ENCODE measurements around the gene SKA3. TPM values are rescaled to one million over a fixed set of nuclear protein-coding genes. Genes with fewer than 3 reads are reported as not detected.

SKA3 gene
- total and polyA plus RNA-seq, 2 of the 13 experiments (the other 11 are each of a cell fraction or from before 2014, with no cell fraction given) = 7.2 to 10.8 TPM

- Histone ChIP-seq H3K79me2 (ENCODE audit: insufficient read depth, low read length) (peaks cover 29% of the 10 kb centered on the region), H3K4me3 (replicated peaks in 1 of 3; ENCODE audit: insufficient read depth in 1 of 3, low read depth in 2 of 3, low read length in 3 of 3) (no peak overlapping the region), H3K27me3 (ENCODE audit: control insufficient read depth in 1 of 2, insufficient read depth in 2 of 2, low read length in 2 of 2) (no peaks in the 10 kb centered on the region; a peak in 1 of 5 replicates), H3K4me1 (ENCODE audit: insufficient read depth, low read length) (peaks cover 37% of the 10 kb centered on the region), H4K20me1 (ENCODE audit: insufficient read depth, low read length) (no peaks in the 10 kb centered on the region; the same call in 1 of the 2 replicates), H2AFZ (ENCODE audit: low read length) (no peak overlapping the region), H3K9ac (ENCODE audit: insufficient read depth, low read depth, low read length) (no peak overlapping the region), H3K9me3 (ENCODE audit: low read length) (no peaks in the 10 kb centered on the region), H3K36me3 (replicated peaks in 1 of 2; ENCODE audit: control insufficient read depth in 1 of 2, insufficient read depth in 2 of 2, low read length in 2 of 2) (peaks cover 2 to 11% of the 10 kb centered on the region in 2 experiments; a peak in 3 of 5 replicates), H3K4me2 (ENCODE audit: low read depth, low read length) (no peak overlapping the region), H3K27ac (ENCODE audit: extremely low read length, insufficient read depth, low read length) (no peak overlapping the region)
- CTCF ChIA-PET (ENCODE audit: low intra/inter-chr PET ratio, low total read pairs) = no interaction called here
- TF ChIP-seq ZNF274 (CRISPR knock-in tag; IDR thresholded peaks at IDR 0.05) (no peak), ADNP (CRISPR knock-in tag; IDR thresholded peaks at IDR 0.05) (no peak), POLR2AphosphoS2 (IDR thresholded peaks at IDR 0.05; ENCODE audit: low read depth, low read length) (no peak), ZBTB14 (CRISPR knock-in tag; IDR thresholded peaks at IDR 0.05) (no peak), SMC3 (IDR thresholded peaks at IDR 0.05; ENCODE audit: low read length) (no peak), RAD51 (IDR thresholded peaks at IDR 0.05; ENCODE audit: borderline replicate concordance) (no peak), REL (CRISPR knock-in tag; conservative IDR thresholded peaks at IDR 0.05) (no peak), KAT8 (CRISPR knock-in tag; IDR thresholded peaks at IDR 0.05) (no peak), ZNF101 (CRISPR knock-in tag; IDR thresholded peaks at IDR 0.05; ENCODE audit: borderline replicate concordance, low read depth) (no peak), ZSCAN29 (CRISPR knock-in tag; conservative IDR thresholded peaks at IDR 0.05) (no peak), ZNF329 (CRISPR knock-in tag; IDR thresholded peaks at IDR 0.05; ENCODE audit: low read depth) (no peak), ZFP62 (CRISPR knock-in tag; IDR thresholded peaks at IDR 0.05) (no peak), ZNF383 (CRISPR knock-in tag; IDR thresholded peaks at IDR 0.05; ENCODE audit: borderline replicate concordance) (no peak), EZH2 (conservative IDR thresholded peaks at IDR 0.05; ENCODE audit: low read depth, low read length) (no peak), PCBP2 (optimal IDR thresholded peaks at IDR 0.05; ENCODE audit: low read depth, low read length, poor library complexity, severe bottlenecking) (no peak), ZNF558 (CRISPR knock-in tag; IDR thresholded peaks at IDR 0.05; ENCODE audit: borderline replicate concordance) (no peak), TMF1 (CRISPR knock-in tag; IDR thresholded peaks at IDR 0.05; ENCODE audit: low read depth) (no peak)
- no TSS peak for BruUV-seq (replicated peaks)
- intact Hi-C loops (cut with micrococcal nuclease; ENCODE audit: unreplicated experiment) (no loop called here), in situ Hi-C loops (cut with HindIII; ENCODE audit: extremely low pct_ligation_motif_present, low pct_unique_long_range_greater_than_20kb) (no loop called here)
- DNase-seq (ENCODE audit: low spot score) = no peak
- no peak for ATAC-seq
- POLR2A ChIA-PET = interaction anchor here (1.1 kb wide), 1 partner anchor 77 kb away, joined by 4 read pairs; the partner anchor contains the start of gene LATS2
- 92% methylated on average over 1 of the region's 1 CpG for WGBS (ENCODE audit: low lambda C conversion rate)
- FAIRE-seq = no peak
These were observed 37.8 kb downstream of the SKA3 start for GRCh38 chr13:21138561-21138960.
